ENCODE results near the gene RADIL.
A peak's percentile ranks its signal among the peaks of the same experiment; 100 is the strongest.
"Not testable (repeated sequence)": the region's sequence is repeated elsewhere in the genome, so short reads cannot be mapped to it uniquely, and the experiment has no call there.

Gene RADIL

DNA sequence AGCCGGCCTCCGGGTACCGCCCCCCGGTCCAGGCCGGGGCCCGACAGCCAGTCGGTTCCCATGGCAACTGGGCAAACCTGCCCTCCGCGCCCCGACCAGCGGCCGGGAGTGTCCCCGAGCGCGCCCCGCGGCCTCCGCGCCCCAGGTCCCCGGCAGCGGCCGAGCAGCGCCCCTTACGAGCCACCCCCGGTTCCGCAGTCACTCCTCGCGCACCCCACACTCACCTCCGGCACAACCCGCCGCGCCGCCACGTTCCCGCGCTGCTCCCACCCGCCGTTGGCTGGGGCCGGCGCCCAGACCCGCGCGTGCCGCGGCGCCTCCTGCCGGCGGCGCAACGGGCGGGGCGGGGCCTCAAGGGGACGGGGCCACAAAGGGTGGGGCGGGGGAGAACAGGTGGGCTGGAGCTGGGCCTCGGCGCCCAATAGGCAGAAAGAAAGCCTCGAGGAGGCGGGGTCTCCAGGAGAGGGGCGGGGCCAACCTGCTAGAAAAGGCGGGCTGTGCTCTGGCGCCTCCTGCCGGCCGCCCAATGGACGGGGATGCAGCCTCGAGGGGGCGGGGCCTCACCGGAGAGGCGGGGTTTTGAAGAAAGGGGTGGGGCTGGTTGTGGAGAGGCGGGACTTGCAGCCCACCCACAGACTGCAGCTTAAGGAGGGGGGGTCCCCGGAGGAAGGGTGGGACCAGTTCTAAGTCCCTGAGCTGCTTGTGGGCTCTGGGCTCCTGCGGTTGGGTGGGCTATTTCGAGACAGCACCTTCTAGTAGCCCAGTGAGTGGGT, at the start of gene RADIL:
Gene RADIL (minus strand): TSS at position 345 of the 773 bp plus-strand sequence. CDS start 5,577 bp downstream, outside the sequence.
- peak; percentile 89 for DNase-seq

DNA sequence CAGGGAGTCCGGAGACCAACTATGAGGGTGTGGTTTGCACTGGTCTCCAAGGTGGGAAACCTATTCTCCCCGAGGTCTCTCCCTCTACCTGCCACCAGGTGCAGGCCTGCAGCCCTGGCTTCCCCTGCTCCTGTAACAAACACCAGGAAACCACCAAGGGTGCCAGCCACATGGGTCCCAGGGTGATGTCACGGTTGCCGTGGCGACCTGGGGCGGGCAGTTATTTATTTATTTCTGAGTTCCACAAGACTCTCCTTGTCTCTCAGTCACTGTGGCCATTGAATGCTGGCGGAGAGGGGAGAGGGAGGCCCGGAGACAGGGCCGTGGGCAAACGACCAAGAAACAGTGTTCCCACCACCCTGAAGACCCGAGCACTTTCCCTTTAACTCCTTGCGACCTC, 48.4 kb upstream of the RADIL start:
- no peak for DNase-seq

- DNase-seq, result no peak
These were observed 45.5 kb upstream of the RADIL start for GRCh38 chr7:4929005-4929404.

DNA sequence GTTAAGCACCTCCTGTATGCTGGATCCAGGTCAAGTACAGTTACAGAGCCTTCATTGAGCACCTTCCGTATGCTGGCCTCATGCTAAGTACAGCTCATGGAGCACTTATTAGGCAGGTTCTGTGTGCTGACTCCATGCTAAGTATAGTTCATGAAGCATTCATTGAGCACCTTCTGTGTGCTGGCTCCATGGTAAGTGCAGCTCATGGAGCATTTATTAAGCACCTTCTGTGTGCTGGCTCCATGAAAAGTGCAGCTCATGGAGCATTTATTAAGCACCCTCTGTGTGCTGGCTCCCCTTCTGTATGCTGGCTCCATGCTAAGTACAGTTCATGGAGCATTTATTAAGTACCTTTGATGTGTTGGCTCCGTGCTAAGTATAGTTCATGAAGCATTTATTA, 44.9 kb upstream of the RADIL start:
- no peak for DNase-seq

GRCh38 chr7:4919969-4920766, 36.7 kb upstream of the RADIL start:
- DNase-seq, result no peak

DNA sequence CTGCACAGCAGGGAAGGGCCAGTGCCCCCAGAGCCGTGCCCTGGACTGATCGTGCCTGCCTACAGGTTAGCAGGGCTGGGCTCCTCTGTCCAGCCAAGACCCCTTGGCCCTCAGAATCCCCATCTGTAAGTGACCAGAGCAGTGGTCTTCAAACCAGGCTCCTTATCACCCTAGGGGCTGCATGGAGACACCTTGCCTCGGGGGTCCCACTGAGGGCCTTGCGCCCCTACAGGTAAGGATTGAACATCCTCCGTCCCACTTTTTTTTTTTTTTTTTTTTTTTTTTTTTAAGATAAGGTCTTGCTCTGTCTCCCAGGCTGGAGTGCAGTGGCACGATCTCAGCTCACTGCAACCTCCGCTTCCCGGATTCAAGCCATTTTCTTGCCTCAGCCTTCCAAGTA, 32.6 kb upstream of the RADIL start:
- DNase-seq, result no peak

DNA sequence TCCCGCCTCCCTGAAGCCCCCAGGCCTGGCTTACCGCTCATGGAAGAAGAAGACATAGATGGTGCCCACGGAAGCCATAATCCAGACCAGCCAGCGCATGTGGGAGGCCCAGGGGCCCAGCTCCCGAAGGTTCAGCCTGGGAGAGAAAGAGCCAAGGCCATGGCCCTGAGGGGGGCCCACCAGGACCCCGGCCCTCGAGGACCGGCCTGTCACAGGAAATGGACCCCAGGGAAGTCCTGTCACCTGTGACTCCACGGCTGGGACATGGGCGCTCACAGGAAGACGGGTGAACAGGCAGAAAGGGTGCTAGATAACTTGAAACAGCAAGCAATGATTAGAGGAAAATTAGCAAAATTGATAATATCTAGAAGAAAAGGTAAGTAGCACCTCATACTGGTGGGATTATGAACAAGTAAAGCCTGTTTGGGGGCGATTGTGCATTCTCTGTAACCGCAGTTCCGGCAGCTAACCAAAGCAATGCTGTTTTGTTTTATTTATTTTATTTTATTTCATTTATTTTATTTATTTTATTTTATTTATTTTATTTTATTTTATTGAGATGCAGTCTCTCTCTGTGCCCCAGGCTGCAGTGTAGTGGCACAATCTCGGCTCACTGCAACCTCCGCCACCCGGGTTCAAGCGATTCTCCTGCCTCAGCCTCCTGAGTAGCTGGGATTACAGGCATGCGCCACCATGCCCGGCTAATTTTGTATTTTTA, 27.8 kb upstream of the RADIL start:
- DNase-seq, result no peak

DNA sequence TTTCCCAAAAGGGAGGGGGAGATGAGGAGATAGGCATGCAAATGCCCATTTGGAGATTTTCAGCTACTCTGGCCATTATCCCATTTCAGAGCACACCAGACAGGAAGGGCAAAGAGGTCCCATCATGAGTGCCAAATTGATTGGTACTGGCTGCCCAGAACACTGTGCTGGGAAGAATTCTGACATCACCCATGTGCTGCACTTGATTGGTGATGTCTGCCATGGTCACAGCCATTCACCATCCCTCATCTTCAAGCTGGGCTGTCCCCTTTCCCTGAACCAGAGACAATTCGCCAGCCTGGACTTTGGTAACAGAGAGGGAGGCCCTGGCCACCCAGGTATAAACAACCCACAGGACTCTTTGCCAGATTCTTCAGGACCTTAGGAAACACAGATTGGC, 23.2 kb upstream of the RADIL start:
- DNase-seq, result no peak

DNA sequence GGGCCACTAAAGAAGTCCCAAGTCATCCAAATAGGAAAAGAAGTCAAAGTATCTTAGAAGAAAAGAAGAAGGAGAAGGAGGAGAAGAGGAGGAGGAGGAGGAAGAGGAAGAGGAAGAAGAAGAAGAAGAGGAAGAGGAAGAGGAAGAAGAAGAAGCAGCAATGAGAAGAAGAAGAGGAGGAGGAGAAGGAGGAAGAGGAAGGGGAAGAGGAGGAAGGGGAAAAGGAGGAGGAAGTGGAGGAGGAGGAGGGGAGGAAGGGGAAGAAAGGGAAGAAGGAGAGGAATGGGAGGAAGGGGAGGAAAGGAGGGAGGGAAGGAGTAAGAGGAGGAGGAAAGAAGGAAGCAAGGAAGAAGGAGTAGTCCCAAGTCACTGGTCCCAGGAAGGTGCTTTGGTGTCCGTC, 21.7 kb upstream of the RADIL start:
- DNase-seq, result no peak

DNA sequence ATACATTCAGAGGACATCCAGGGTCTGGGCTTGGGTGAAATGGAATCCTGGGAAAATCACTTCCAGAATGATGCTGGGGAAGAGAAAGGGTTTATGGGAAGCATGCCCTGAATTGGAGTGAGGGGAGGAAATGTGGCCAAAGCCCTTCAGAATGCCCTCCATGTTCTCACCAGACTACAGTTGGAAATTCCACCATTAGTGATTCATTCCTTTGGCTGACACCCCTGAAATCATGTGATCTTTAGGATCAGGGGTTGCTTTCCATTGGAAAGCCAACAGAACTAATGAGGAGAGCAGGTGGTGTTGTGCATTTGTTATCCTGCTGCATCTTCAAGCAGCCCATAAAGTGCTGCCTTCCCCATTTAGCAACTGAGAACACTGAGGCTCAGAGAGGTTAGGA, 20.8 kb upstream of the RADIL start:
- no peak for DNase-seq

- DNase-seq, result no peak
These were observed 12.2 kb upstream of the RADIL start for GRCh38 chr7:4895766-4896165.

- DNase-seq, result no peak
These were observed 11.0 kb upstream of the RADIL start for GRCh38 chr7:4894482-4894881.

GRCh38 chr7:4893929-4894475, 10.5 kb upstream of the RADIL start:
- no peak for DNase-seq

DNA sequence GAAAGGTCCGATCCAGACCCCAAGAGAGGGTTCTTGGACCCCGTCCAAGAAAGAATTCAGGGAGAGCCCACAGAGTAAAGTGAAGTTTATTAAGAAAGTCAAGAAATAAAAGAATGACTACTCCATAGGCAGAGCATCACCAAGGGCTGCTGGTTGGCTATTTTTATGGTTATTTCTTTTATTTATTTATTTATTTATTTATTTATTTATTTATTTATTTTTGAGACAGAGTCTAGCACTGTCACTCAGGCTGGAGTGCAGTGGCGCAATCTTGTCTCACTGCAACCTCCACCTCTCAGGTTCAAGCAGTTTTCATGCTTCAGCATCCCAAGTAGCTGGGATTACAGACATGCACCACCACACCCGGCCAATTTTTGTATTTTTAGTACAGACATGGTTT, 9.7 kb upstream of the RADIL start:
- not testable (repeated sequence) for DNase-seq

DNA sequence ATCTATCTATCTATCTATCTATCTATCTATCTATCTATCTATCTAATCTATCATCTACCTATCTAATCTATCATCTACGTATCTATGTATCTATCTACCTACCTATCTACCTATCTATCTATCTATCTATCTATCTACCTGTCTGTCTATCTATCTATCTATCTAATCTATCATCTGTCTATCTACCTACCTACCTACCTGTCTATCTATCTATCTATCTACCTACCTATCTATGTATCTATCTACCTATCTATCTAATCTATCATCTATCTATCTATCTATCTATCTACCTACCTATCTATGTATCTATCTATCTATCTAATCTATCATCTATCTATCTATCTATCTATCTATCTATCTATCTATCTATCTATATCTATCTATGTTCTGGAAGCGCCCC, 8.0 kb upstream of the RADIL start:
- DNase-seq, result not testable (repeated sequence)

DNA sequence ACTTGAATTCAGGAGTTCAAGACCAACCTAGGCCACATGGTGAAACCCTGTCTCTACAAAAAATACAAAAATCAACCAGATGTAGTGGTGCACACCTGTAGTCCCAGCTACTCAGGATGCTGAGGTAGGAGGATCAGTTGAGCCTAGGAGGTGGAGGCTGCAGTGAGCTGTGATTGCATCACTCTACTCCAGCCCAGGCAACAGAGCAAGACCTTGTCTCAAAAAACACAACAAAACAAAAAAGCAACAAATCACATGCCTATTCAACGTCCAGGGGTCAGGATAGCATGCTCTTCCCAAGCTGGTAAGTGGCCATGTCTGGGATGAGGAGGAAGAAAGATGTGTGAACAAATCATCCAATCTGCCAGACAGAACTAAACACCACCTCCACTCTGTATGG, 6.2 kb upstream of the RADIL start:
- DNase-seq, result no peak

GRCh38 chr7:4888161-4888560, 4.6 kb upstream of the RADIL start:
- no peak for DNase-seq

DNA sequence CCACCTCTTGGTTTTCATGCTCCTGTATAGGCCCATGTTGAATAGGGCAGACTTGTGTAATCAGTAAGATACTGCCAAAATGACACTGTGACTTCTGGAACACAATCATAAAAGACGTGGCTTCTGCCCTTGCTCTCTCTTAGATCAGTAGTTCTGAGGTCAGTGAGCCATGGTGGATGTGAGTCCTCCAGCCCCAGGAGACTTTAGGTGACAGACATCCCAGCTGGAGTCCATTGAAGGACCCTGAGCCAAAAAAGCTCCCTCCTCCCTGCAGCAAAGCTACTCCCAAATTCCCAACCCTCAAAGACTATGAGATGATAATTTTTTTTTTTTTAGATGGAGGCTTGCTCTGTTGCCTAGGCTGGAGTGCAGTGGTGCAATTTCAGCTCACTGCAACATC, 3.2 kb upstream of the RADIL start:
- DNase-seq, result no peak

DNA sequence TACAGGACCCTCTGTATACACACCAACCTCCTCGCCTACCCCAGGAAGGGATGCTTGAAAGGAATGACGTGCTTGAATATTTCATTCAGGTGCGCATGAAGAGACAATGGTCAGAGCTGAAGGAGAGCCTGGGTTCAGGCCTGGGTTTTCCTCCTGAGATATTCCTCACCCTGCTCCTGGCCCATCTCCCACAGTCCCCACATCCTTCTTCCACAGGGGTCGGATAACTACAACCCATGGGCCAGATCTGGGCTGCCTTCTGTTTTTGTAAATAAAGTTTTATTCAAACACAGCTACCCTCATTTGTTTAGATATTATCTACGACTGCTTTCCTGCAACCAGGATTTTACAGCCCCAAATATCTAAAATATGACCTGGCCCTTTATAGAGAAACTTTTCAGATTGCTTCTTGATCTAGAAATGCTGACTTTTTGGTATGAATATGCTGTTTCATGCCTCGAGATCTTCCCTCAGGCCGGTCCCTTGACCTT, 1.8 kb upstream of the RADIL start:
- no peak for DNase-seq

DNA sequence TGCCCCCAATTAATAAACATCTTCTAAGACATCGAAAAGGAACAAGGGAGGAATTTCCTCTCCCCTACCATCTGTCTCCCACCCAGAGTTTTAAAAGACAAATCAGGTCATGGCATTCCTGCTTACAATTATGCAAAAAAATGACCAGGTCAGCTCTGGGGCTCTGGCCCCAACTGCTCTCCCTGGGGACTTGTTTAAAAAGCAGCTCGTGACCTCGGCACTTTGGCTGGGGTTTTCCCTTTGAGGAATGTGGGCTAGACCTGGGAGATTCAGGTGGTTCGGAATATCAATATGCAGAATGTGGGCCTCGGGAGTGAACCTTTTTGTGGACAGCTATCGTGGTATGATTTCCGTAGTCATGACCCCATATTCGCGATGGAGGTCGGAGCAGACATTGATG, 648 bp upstream of the RADIL start:
- DNase-seq, result no peak

DNA sequence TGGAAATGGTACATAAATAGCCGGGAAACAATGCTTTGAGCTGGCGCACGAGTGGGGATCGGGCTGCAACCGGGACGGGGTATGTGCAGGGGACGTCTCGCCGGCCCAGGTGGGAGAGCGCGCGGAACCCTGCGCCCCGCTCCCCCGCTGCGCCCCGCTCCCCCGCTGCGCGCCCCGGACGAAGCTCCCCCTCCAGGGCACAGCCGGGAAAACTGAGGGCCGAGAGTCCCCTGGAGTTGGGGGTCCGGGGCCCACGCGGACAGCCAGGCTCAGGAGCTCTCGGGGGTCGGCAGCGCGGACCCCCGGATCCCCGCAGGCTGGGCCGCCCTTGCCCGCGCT, 514 bp downstream of the RADIL start:
- no peak for DNase-seq

GRCh38 chr7:4882169-4883032, 1.1 kb downstream of the RADIL start:
- DNase-seq, result no peak
